Heart right ventricle (tissue), 16 donors: ENCODE data around the gene SH3GL2. TPM values are rescaled to one million over a fixed set of nuclear protein-coding genes. Genes with fewer than 3 reads are reported as not detected.

Experiments used
- ATAC-seq, 8 donors: fragments of 200-7000 bp; cut with Tn5 transposase; one replicate each; pipeline ENCODE4 v1.9.1; 2020; ENCODE audit warnings: mild to moderate bottlenecking in 8 of 8, moderate library complexity in 8 of 8, moderate number of reproducible peaks in 1 of 8
- DNase-seq, 2 donors: peaks; one replicate each; pipeline ENCODE4 v3.0.0-alpha.2; 2020
- H3K27ac ChIP-seq, 10 donors: fragments of 200-600 bp; sonication (generic) in 2 of 10; one replicate each; pipeline versions ENCODE4 v1.5.0 to v1.8.0; 2020 to 2022; ENCODE audit warnings: mild to moderate bottlenecking in 3 of 10
- H3K27me3 ChIP-seq, 7 donors: fragments of 200-600 bp; one replicate each; pipeline ENCODE4 v1.8.0; 2021 to 2022; ENCODE audit warnings: mild to moderate bottlenecking in 2 of 7
- H3K36me3 ChIP-seq, 9 donors: fragments of 200-600 bp; sonication (generic) in 1 of 9; one replicate each; pipeline versions ENCODE4 v1.5.0 to v1.8.0; 2020 to 2022; ENCODE audit warnings: mild to moderate bottlenecking in 2 of 9
- H3K4me1 ChIP-seq, 9 donors: fragments of 200-600 bp; sonication (generic) in 1 of 9; one replicate each; pipeline versions ENCODE4 v1.5.0 to v1.8.0; 2020 to 2022; ENCODE audit warnings: mild to moderate bottlenecking in 4 of 9
- H3K4me3 ChIP-seq, 10 donors: fragments of 200-600 bp; sonication (generic) in 2 of 10; one replicate each; pipeline versions ENCODE4 v1.5.0 to v1.8.0; 2020 to 2022; ENCODE audit warnings: mild to moderate bottlenecking in 7 of 10, moderate library complexity in 2 of 10
- H3K9me3 ChIP-seq, 11 donors: fragments of 200-600 bp in 10 of 11; sonication (generic) in 2 of 11; one replicate each; pipeline versions ENCODE4 v1.5.0 to v1.8.0; 2013 to 2022; ENCODE audit warnings: mild to moderate bottlenecking in 2 of 11, control low read depth in 1 of 11, moderate library complexity in 1 of 11
- CTCF ChIP-seq, 9 donors: fragments of 200-600 bp; sonication (generic) in 2 of 9; IDR thresholded peaks; one replicate each; pipeline versions ENCODE4 v1.5.0 to v1.8.0; 2021 to 2022; ENCODE audit warnings: antibody characterized with exemption in 9 of 9, mild to moderate bottlenecking in 5 of 9, moderate library complexity in 1 of 9
- WGBS, 2 donors: extraction: QIAGEN DNeasy Blood & Tissue Kit; methylation state at CpG; one replicate each; pipeline ENCODE4 v1.1.7; 2013; ENCODE audit warnings: inconsistent platforms in 1 of 2; 5-methylcytosine and 5-hydroxymethylcytosine counted together
- intact Hi-C, 10 donors: fragments of 100-400 bp; cut with DNase I; formaldehyde crosslinking; loops; one replicate each; pipeline versions ENCODE4 v1.11.1 to v1.14.2; 2022
- long read RNA-seq, 3 donors: library from polyadenylated mRNA; unstranded; transcript quantifications; one replicate each; pipeline ENCODE4 v2.0.0, GENCODE V29; 2020 to 2021
- polyA plus RNA-seq, 2 donors: library from polyadenylated mRNA; stranded (reverse); fragments of 200-250 nt; gene quantifications; one replicate each; pipeline ENCODE4 v1.2.3, GENCODE V29; 2013
- total RNA-seq, 10 donors: library from RNA; stranded (reverse); fragmentation: NEBNext Ultra II Directional in 3 of 10; extraction: Animal tissue kit (Norgen Biotek cat#: 25700) in 3 of 10; gene quantifications; one replicate each; pipeline versions ENCODE4 v1.2.1 to v1.2.4, GENCODE V29; 2021 to 2023
- donor health status: Arrhythmogenic right ventricular cardiomyopathy.
- donor health status: ischemic (EF 13 %, LVEDD 7.1; RV severe dilation, severe dysfunction).
- donor health status: healthy with polysubstance abuse.
- donor health status: DM: no; HTN: yes; CAD: no.
- donor health status: DM: no; HTN: no; CAD: no.
- donor health status: ischemic (EF 25% LVEDD 6.9; RV normal size, moderate dysfunction).
- donor health status: ischemic (EF 25% LVEDD 5.7; RV mildly dilated, moderate dysfunction).
- donor health status: healthy.
- donor health status: DM: yes; HTN: yes; CAD: no.
- donor health status: Ischemic cardiomyopathy.
- donor health status: ischemic (EF 35%, LVEDD 5.7; RV mildly dilated, moderate dysfunction).
- donor health status: nonischemic (EF 11% LVEDD 7.7; RV severe dilation, severe dysfunction).
- donor health status: DM: yes; HTN: yes; CAD: no.
- donor health status: PGD.
- donor health status: ischemic (EF 29% LVEDD 5.4; RV normal size, mild dysfunction).
- donor health status: nonischemic (EF 23%, LVEDD 6.1; RV moderate dilation, normal function).

SH3GL2 gene
- total RNA-seq, result 10 to 100 TPM in 2 of 10 donors, 1 to 10 TPM in 7, not detected in 1; 1.1 to 14.6 (median 9.5) TPM
- polyA plus RNA-seq, result 1 to 10 TPM in 1 of 2 donors, under 1 TPM in 1; 0.73 to 2.1 TPM
- long read RNA-seq, donor 1, partial matches to known transcripts, result 0 of 2 reads
- long read RNA-seq, donor 1, other reads (novel, unspliced or antisense), result 1 of 2 reads
- long read RNA-seq, donor 2, partial matches to known transcripts, result 0 of 1 reads
- long read RNA-seq, donor 2, other reads (novel, unspliced or antisense), result 0 of 1 reads
- long read RNA-seq, donor 3, result 0 reads

GRCh38 chr9:17578911-17579793 lies at the start of gene SH3GL2:
TSS of gene SH3GL2 (plus strand) at chr9:17579066.
- intact Hi-C loops, result no loop called here
- peaks cover 6 to 59% (median 39%) of the 10 kb centered on the region in 7 donors for H3K27me3 ChIP-seq
- no peaks in the 10 kb centered on the region for H3K36me3 ChIP-seq
- 1% methylated on average over 105 to 109 of the region's 109 CpGs for WGBS, 2 donors
- H3K4me1 ChIP-seq, result peaks cover 0 to 12% (median 6%) of the 10 kb centered on the region in 9 donors
- H3K27ac ChIP-seq, result peak within 1 kb of the TSS in 2 of 10 donors; percentile 4 to 14
- TF ChIP-seq CTCF (IDR thresholded peaks at IDR 0.05), result no peak
- H3K4me3 ChIP-seq, result peak within 1 kb of the TSS; percentile 16 to 59 (median 53)
- DNase-seq (peak in 1 of 2 donors; percentile 28), ATAC-seq (peak; percentile 50 to 94 (median 76))
- H3K9me3 ChIP-seq, result no peaks in the 10 kb centered on the region

- Histone ChIP-seq H3K9me3 (no peaks in the 10 kb centered on the region), H3K27ac (no peak overlapping the region), H3K4me3 (no peak overlapping the region), H3K27me3 (peaks cover 0 to 4% (median 0%) of the 10 kb centered on the region in 7 donors), H3K36me3 (no peaks in the 10 kb centered on the region), H3K4me1 (no peaks in the 10 kb centered on the region)
- DNase-seq (no peak), ATAC-seq (peak in 1 of 8 donors; percentile 20)
- WGBS, 2 donors, result 42% methylated on average over 10 of the region's 10 CpGs
- peak; percentile 31 to 69 (median 64) for TF ChIP-seq CTCF (IDR thresholded peaks at IDR 0.05)
- intact Hi-C loops, result loop anchor here (2.0 to 10.0 kb wide), 6 partner anchors 269 to 686 kb away; no protein-coding TSS in a partner anchor
Observed at GRCh38 chr9:17531642-17532254, 47.1 kb upstream of the SH3GL2 start.

DNA sequence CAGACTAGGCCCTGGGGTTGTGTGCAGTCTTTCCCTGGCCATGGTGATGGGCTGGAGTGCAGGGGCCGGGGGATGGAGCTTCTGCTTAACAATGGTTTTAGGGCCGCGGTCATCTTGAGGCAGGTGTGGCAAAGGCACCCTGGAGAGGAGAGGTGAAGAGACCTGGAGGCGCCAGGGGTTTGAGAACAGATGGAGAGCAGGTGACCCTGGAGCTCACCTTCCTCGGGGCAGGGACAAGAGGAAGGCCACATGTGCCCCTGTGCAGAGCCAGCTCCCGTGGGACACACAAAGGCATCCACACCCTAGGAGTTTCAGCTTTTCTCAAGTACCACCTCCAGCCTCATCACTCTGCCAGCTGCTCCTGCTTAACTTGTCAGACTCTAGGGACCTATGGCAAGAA lies 46.4 kb upstream of the SH3GL2 start:
- intact Hi-C loops, result loop anchor here (2.0 to 10.0 kb wide), 5 partner anchors 270 to 685 kb away; no protein-coding TSS in a partner anchor
- TF ChIP-seq CTCF (IDR thresholded peaks at IDR 0.05), result no peak
- ATAC-seq (no peak), DNase-seq (no peak)
- peaks cover 0 to 5% (median 0%) of the 10 kb centered on the region in 7 donors for H3K27me3 ChIP-seq
- WGBS, 2 donors, result 79 to 86% methylated on average over 6 of the region's 6 CpGs
- H3K4me1 ChIP-seq, result no peaks in the 10 kb centered on the region
- no peaks in the 10 kb centered on the region for H3K36me3 ChIP-seq
- no peak overlapping the region for H3K27ac ChIP-seq
- H3K4me3 ChIP-seq, result no peak overlapping the region
- no peaks in the 10 kb centered on the region for H3K9me3 ChIP-seq

DNA sequence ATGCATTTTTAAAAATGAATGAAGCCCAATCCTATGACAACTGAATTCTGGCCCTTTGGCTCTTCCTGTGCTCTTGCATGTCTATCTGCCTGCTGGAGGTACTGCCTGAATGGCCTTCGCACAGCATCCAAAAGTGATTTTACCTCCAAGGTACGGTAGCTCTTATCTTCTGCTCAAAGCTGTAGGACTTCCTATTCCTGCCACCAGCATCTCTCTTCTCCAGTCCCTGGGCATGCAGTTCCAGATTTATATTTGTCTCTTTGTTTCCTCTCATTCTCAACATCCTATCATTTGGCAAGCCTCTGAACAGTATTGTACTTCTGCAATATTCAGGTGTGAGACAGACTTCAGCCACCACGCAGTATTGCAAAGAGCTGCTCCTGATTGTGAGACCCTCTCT lies 43.7 kb upstream of the SH3GL2 start:
- WGBS, 2 donors, result 76 to 78% methylated on average over 3 of the region's 3 CpGs
- ATAC-seq, result no peak
- Histone ChIP-seq H3K9me3 (peaks cover 0 to 9% (median 0%) of the 10 kb centered on the region in 11 donors), H3K4me3 (no peak overlapping the region), H3K27me3 (peaks cover 0 to 7% (median 0%) of the 10 kb centered on the region in 7 donors), H3K27ac (no peak overlapping the region), H3K36me3 (no peaks in the 10 kb centered on the region), H3K4me1 (no peaks in the 10 kb centered on the region)
- no peak for TF ChIP-seq CTCF (IDR thresholded peaks at IDR 0.05)
- no peak for DNase-seq
- intact Hi-C loops, result loop anchor here in 2 of 10 donors (5.0 to 10.0 kb wide), 2 partner anchors 252 to 670 kb away; no protein-coding TSS in a partner anchor
